HCT116 (cell line): ENCODE results near the gene HJURP.

Experiments used
- ATF3 ChIP-seq: IDR thresholded peaks from 2 replicates; pipeline ENCODE4 v1.6.1; 2012
- CEBPB ChIP-seq: IDR thresholded peaks from 2 replicates; pipeline ENCODE4 v1.6.1; 2012; ENCODE audit warnings: low read depth
- CTCF ChIP-seq, 3 experiments: fragments of 200-600 bp in 1 of 3; sonication (generic) in 1 of 3; IDR thresholded peaks in 2 of 3; conservative IDR thresholded peaks in 1 of 3; 2 replicates each; pipeline ENCODE4 v1.5.1; 2012 to 2017; ENCODE audit warnings: low read depth in 2 of 3, low read length in 2 of 3, antibody characterized with exemption in 1 of 3, borderline replicate concordance in 1 of 3, control low read depth in 1 of 3, mild to moderate bottlenecking in 1 of 3, mixed read lengths in 1 of 3, mixed run types in 1 of 3, moderate library complexity in 1 of 3; ENCODE audit not compliant: insufficient read depth in 1 of 3
- EGR1 ChIP-seq: IDR thresholded peaks from 2 replicates; pipeline ENCODE4 v1.6.1; 2012; ENCODE audit warnings: low read depth
- EZH2 ChIP-seq: fragments of 200-600 bp; sonication (generic); IDR thresholded peaks from 2 replicates; pipeline ENCODE4 v1.6.1; 2017; ENCODE audit warnings: antibody characterized with exemption, mixed run types
- POLR2A ChIP-seq: IDR thresholded peaks from 2 replicates; pipeline ENCODE4 v1.7.0; 2011; ENCODE audit warnings: borderline replicate concordance; ENCODE audit not compliant: insufficient read depth, insufficient read length; ENCODE audit errors: extremely low read depth
- POLR2AphosphoS5 ChIP-seq: IDR thresholded peaks from 2 replicates; pipeline ENCODE4 v1.6.1; 2011; ENCODE audit warnings: mild to moderate bottlenecking, low read depth, low read length, moderate library complexity
- RAD21 ChIP-seq: IDR thresholded peaks from 2 replicates; pipeline ENCODE4 v1.6.1; 2012; ENCODE audit warnings: low read depth, mild to moderate bottlenecking
- REST ChIP-seq: IDR thresholded peaks from 2 replicates; pipeline ENCODE4 v1.6.1; 2012; ENCODE audit warnings: low read depth
- SIN3A ChIP-seq: IDR thresholded peaks from 2 replicates; pipeline ENCODE4 v1.6.1; 2012; ENCODE audit warnings: low read depth
- YY1 ChIP-seq: IDR thresholded peaks from 2 replicates; pipeline ENCODE4 v1.6.1; 2011; ENCODE audit warnings: low read length, low read depth, moderate library complexity, mild to moderate bottlenecking; ENCODE audit not compliant: insufficient replicate concordance; ENCODE audit errors: extremely low read depth
- ZFX ChIP-seq: fragments of 450-650 bp; IDR thresholded peaks from 2 replicates; pipeline ENCODE4 v1.6.1; 2017

GRCh38 chr2:233802132-233802815 is 52.1 kb downstream of the HJURP start:
- TF ChIP-seq CTCF (IDR thresholded peaks at IDR 0.05 in 2 of 3, conservative IDR thresholded peaks at IDR 0.05 in 1 of 3; ENCODE audit: borderline replicate concordance in 1 of 3, insufficient read depth in 1 of 3, low read depth in 2 of 3, low read length in 2 of 3) (no peak), EZH2 (no peak), ATF3 (no peak), RAD21 (no peak), POLR2A (no peak), ZFX (no peak), REST (no peak), POLR2AphosphoS5 (no peak), SIN3A (no peak), CEBPB (no peak), EGR1 (no peak), YY1 (no peak)
